Measurements from ENCODE around the gene RECK.
A peak's percentile ranks its signal among the peaks of the same experiment; 100 is the strongest.

Gene RECK

DNA sequence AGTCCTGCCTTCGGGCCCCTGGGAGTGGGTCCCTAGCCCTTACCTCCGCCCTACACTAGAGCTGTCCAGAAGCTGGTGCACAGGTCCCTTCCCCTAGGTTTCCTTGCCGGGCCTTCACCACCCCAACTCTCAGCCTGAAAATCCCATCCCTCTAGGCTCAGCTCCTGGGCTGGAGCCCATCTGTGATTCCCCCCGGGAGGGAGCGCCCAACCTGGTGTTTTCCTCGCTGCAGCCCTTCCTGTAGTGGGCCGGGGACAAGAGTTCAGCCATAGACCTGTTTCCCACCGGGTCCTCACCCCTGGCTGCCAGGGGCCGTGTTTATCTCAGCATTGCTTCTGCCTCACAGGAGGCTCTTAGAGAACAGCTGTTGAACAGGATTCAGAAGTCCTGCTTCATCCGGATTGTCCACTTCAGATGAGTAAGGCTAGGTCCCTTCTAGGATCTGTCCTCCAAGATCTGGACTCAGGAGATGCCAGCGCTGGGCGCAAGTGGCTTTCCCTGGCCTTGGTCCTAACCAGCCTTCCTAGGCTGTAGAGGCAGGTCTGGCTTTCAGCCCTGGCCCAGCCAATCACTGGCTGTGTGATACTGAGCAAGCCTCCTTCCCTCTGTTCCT is 100.8 kb downstream of the RECK start:
- DNase-seq (ENCODE audit: low read depth, low spot score), result no peak

- DNase-seq (ENCODE audit: low read depth, low spot score), result no peak
These were observed 101.8 kb downstream of the RECK start for GRCh38 chr9:36138496-36138895.

DNA sequence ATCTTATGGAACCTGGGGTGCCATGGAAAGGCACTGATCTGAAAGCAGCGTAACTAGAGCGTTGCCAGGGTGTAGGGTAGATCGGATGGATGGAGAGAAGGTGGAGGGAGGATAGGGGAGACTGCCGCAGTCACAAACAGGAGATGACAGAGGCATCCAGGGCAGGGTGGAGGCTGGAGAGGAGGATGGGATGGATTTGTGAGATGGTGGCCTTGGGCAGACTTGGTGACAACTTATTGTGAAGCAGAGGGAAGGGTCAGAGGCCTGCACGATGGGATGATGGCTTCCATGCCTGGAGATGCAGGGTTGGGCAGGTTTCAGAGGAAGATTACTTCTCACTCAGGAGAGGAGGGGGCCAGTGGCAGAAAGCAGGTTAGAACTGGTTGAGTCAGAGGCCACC is 102.2 kb downstream of the RECK start:
- DNase-seq (ENCODE audit: low read depth, low spot score), result no peak

GRCh38 chr9:36140086-36141084 is 103.7 kb downstream of the RECK start:
- no peak for DNase-seq (ENCODE audit: low read depth, low spot score)

DNA sequence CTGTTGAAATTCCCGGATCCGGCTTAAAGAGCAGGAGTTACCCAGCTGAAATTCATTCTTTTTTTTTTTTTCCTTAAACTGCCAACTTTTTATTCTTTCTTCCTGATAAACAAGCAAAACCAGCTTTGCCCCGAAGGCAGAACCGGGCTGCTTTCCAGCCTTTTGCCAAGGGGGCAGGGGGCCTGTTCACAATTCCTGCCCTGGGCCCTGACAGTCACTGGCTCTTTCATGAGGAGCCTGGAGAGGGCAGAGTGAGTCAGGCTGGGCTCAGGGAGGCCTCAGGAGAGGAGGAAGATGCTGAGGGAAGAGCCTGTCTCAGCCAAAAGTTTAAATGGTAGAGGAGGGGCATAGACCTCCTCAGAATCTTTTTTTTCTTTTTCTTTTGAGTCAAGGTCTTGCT is 104.6 kb downstream of the RECK start:
- DNase-seq (ENCODE audit: low read depth, low spot score), result no peak

DNA sequence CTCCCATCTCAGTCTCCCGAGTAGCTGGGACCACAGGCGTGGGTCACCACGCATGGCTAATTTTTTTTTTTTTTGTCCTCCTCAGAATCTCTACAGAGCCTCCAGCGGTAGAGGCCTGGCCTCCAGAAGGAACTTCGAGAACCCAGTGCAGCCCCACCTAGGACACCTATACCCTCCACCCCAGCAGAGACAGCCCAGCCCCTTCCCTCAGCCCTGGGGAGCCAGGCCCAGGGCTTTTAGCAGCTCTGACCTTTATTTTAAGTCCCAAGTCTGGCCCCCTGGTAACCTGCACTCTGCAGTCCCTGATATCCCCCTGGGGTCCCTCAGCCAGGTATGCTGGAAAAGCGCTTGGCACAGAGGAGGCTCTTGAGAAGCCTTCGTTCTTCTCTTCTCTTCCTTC is 105.0 kb downstream of the RECK start:
- no peak for DNase-seq (ENCODE audit: low read depth, low spot score)

- DNase-seq (ENCODE audit: low read depth, low spot score), result no peak
These were observed 106.0 kb downstream of the RECK start for GRCh38 chr9:36142510-36143244.

DNA sequence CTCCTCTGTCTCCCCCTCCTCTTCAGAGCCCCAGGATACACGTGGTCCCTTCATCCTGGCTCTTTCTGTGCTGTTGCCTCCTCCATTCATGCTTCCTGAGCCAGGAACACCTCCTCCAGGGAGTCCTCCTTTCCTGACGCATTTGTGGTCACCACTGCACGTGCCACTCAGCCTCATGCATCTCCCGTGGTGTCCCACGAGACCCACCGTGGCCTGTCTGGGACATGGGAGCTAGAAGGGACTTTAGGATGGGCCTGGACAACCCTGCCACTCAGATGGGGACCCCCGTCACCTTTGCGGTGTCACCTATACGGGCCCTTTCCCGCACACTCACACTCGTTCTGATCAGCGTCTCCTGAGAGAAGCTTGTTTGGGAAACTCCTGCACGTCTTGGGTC is 106.5 kb downstream of the RECK start:
- DNase-seq (ENCODE audit: low read depth, low spot score), result no peak

DNA sequence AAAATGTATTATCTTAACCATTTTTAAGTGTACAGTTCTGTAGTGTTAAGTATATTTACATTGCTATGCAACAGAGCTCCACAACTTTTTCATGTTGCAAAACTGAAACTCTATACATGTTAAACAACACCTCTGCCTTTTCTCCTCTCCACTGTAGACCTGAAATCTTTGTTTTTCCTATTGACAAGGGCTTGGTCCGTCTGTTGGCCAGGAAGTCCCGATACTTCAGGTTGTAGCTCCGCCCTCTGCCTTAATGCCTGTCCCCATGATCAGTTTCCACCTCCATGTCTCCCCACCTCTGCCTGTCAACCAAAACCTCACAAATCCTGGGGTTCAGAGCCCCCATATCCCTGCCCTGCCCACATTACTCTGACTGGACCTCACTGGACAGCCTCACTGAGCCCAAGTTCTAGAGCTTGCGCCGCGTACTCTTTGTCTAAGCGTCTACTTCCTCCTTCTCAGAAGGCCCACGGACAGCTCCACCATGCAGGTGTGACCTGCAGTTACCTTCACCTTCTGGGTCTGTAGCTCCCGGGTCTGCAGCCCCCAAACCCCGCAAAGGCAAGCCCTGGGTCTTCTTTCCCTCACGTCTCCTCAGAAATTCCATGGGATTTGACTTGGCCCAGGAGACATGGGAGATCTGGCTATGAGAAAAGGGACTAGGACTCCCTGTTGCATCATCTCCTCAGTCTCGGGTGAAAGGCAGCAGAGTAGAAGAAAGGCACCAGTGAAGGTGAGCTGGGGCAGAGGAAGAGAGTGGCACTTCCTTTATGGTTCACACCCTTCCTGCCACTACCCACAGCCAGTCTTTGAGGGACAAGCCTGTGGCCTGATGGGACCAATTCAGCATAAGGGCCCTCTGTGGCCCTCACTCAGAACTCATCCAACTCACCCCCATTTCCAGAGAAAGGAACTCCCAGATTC is 107.9 kb downstream of the RECK start:
- DNase-seq (ENCODE audit: low read depth, low spot score), result no peak

DNA sequence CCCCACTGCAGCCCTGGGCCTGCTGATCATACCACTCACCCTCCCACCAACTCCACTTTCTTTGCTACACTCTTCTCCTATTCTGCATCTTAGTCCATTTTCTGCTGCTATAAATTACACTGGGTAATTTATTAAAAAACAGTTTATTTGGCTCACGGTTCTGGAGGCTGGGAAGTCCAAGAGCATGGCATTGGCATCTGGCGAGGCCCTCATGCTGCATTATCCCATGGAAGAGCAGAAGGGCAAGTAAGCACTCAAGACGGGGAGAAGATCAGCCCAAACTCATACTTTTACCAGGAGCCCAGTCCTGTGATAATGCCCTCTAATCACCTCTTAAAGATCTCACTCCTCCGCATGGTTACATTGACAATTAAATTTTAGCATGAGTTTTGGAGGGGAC is 109.3 kb downstream of the RECK start:
- no peak for DNase-seq (ENCODE audit: low read depth, low spot score)

DNA sequence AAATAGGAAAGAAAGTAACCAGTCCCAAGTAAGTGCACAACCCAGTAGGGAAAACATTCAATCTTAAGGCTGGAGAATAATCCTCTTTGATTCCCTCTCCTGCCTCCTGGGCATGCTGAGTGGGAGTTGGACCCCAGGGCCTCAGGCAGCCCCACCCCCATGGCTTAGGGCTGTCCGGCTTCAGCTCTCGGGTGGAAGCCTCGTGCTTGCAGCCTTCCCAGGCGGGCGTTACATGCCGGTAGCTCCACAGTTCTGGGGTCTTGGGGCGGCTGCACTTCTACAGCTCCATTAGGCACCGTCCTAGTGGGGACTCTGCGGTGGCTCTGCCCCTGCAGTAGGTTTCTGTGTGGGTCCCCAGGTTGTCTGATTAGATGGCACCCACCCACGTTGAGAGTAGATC is 109.9 kb downstream of the RECK start:
- DNase-seq (ENCODE audit: low read depth, low spot score), result no peak

DNA sequence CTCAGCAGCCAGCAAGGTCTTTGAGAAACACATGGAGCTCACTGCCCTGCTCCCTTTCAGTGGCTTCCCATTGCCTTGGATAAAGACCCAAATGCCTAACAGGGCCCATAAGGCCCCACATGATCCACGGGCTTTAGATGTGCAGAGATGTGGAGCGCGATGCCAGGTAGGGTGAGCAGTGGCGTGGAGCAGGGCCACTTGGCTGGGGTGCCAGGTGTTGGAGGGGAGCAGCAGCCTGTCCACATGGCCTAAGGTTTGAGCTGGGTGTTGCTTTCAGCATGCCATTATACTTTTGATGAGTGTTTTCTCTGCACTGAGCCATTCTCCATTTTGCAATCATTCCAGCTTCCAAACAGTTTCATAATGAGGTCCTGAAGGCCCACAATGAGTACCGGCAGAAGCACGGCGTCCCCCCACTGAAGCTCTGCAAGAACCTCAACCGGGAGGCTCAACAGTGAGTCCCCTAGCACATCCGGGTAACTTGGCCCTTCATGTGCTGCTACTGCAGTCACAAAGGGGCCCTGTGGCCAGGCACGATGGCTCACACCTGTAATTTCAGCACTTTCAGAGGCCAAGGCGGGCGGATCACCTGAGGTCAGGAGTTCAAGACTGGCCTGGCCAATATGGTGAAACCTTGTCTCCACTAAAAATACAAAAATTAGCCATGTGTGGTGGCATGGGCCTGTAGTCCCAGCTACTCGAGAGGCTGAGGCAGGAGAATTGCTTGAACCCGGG is 110.9 kb downstream of the RECK start:
- DNase-seq (ENCODE audit: low read depth, low spot score), result no peak

DNA sequence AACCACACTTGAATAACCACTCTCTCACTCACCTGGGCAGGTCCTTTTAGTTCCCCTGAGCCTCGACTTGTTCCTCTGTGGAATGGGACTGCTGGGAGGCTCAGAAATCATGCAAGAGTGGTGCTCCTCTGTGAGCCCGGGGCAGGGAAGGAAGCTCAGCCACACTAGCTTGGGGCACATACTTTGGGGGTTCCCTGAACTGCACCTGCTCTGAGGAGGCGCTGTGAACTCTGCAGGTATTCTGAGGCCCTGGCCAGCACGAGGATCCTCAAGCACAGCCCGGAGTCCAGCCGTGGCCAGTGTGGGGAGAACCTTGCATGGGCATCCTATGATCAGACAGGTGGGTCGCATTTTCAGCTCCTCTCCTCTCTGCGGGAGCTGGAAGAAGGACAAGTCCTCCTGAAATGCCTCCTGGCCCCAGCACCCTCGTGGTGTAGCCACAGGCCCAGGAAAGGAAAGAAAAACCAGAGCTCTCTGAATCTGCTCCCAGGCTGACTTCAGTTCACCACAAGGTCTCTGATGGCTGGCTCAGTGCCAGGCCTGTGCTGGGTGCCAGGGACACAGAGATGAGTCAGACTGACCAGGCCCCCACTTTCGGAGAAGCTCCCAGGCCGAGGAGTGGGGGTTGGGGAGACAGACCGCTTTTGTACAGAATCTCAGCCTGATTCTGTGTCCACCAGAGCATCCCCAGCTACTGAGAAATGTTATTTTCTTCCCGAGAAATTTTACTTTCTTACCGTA is 111.8 kb downstream of the RECK start:
- peak; percentile 98 for DNase-seq (ENCODE audit: low read depth, low spot score)

DNA sequence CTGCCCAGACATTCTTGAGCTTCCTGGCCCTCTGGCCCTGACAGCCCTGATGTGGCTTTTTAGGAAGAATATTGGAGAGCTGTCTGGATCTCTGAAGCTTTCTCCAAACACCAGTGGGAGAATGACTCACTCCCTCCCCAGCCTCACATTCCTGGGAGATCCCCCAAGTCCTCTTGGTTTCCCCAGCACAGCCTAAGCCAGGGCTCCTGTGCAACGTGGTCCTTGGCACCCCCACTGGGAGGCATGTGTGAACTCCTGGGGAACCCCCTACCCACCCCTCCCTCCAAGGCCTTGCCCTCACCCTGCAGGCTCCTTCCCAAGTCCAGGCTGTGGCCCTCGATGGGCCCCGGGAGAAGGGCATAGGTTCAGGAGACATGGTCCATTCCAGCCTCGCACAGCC is 112.5 kb downstream of the RECK start:
- no peak for DNase-seq (ENCODE audit: low read depth, low spot score)

- DNase-seq (ENCODE audit: low read depth, low spot score), result no peak
These were observed 114.0 kb downstream of the RECK start for GRCh38 chr9:36150574-36151315.

- DNase-seq (ENCODE audit: low read depth, low spot score), result no peak
These were observed 114.8 kb downstream of the RECK start for GRCh38 chr9:36151316-36152210.

DNA sequence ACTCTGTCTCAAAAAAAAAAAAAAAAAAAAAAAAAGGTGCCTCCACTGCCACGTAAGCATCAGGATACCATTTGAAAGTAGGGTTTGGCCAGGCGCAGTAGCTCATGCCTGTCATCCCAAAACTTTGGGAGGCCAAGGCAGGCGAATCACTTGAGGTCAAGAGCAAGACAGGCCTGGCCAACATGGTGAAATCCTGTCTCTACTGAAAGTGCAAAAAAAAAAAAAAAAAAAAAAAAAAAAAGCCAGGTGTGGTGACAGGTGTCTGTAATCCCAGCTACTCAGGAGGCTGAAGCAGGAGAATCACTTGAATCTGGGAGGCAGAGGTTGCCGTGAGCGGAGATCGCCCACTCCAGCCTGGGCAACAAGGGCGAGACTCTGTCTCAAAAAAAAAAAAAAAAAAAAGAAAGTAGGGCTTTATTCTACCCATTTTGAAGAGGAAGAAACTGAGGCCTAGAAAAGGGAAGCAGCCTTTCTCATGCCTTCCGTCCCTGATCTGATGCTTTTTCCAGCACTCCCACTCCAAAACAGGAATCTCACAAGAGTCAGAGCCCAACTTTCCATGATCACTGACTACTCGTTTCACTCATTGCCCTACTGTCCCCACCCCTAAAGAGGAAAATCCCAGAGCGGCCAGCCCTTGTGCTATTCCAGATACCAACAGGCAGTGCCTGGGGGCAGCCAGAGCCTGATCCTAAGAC is 116.2 kb downstream of the RECK start:
- no peak for DNase-seq (ENCODE audit: low read depth, low spot score)

GRCh38 chr9:36153746-36154145 is 117.0 kb downstream of the RECK start:
- no peak for DNase-seq (ENCODE audit: low read depth, low spot score)
